ENCODE results near the gene MR1. TPM values are rescaled to one million over a fixed set of nuclear protein-coding genes. Genes with fewer than 3 reads are reported as not detected.
A peak's percentile ranks its signal among the peaks of the same experiment; 100 is the strongest.

MR1 gene
- total RNA-seq, 1 experiment from 2014 or later, result 6.6 TPM

GRCh38 chr1:181081395-181081794 lies 47.6 kb downstream of the MR1 start:
- ChIA-PET CTCF (interaction anchor here (0.6 kb wide), 1 partner anchor 55 kb away, joined by 3 read pairs; no protein-coding TSS in a partner anchor), POLR2A (no interaction called here), RAD21 (ENCODE audit: low non-redundant PET in 1 of 2, low total read pairs in 2 of 2, uncharacterized antibody in 2 of 2, unreplicated experiment in 2 of 2) (no interaction called here)
- no peaks in the 10 kb centered on the region for H4K20me1 ChIP-seq (ENCODE audit: insufficient read depth)
- no peak overlapping the region for H2AFZ ChIP-seq (ENCODE audit: low read depth, low read length, poor library complexity, severe bottlenecking)
- DNase-seq (ENCODE audit: low read depth, low spot score), result no peak
- no peaks in the 10 kb centered on the region for H3K27me3 ChIP-seq (ENCODE audit: insufficient read depth, low read length)
- no peaks in the 10 kb centered on the region for H3K9me2 ChIP-seq (ENCODE audit: insufficient read depth)
- H3K4me1 ChIP-seq (ENCODE audit: control insufficient read depth in 1 of 2, insufficient read depth in 2 of 2, low read length in 2 of 2), result peaks cover 10 to 35% of the 10 kb centered on the region in 2 experiments
- H3K36me3 ChIP-seq (ENCODE audit: control insufficient read depth in 1 of 2, insufficient read depth in 2 of 2, low read length in 2 of 2), result no peaks in the 10 kb centered on the region
- no peak overlapping the region for H3K9ac ChIP-seq (ENCODE audit: low read length)
- no TSS peak for BruUV-seq (replicated peaks)
- H3K27ac ChIP-seq (ENCODE audit: low read depth, low read length), result no peak overlapping the region
- H3K79me2 ChIP-seq (ENCODE audit: insufficient read depth, low read length), result no peaks in the 10 kb centered on the region
- no peak overlapping the region for H3K4me2 ChIP-seq (ENCODE audit: low read length)
- no peak for ATAC-seq
- no peak overlapping the region for H3K4me3 ChIP-seq (replicated peaks in 1 of 2; ENCODE audit: low read depth in 1 of 2, low read length in 2 of 2)
- intact Hi-C loops (cut with micrococcal nuclease), result loop anchor here (5.0 kb wide), 1 partner anchor 44 kb away; no protein-coding TSS in a partner anchor
- TF ChIP-seq ZNF274 (IDR thresholded peaks at IDR 0.05; ENCODE audit: low read depth, low read length) (no peak), CBX3 (IDR thresholded peaks at IDR 0.05; ENCODE audit: low read depth) (no peak), RAD21 (IDR thresholded peaks at IDR 0.05; ENCODE audit: low read depth) (no peak)
- H3K9me3 ChIP-seq (ENCODE audit: control insufficient read depth in 1 of 2, insufficient read depth in 1 of 2, low read depth in 1 of 2, low read length in 2 of 2), result no peaks in the 10 kb centered on the region

DNA sequence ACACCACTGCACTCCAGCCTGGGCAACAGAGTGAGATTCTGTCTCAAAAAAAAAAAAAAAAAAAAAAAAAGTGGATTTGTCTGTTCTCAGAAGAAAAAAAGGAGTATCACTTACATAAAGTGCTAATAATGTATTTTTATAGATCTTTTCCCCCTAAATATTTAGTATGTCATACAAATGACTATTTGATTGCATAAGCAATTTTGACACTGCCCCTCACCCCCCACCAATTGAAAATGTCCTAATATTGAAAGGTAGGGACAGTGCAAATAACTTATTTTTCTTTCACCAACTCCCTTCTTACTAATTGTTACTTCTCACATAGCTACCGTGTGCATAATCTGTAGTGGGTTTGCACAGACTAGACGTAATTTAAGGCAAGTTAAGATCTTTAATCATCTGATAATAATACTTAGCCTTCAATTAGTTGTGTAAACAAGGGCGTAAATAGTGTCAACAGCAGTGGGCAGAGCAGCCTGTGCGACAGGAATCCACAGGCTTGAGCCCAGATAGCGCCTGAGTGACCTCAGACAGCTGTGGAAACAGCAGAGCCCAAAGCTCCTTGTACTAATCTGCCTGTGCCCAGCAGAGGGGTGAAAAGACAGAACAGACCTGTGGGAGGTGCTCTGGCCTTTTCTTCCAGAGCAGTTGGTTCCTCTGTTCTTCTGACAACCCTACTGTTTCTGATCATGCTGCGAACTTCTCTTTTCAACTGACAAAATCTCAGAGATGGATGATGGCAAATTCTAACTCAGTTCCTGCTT lies 50.2 kb downstream of the MR1 start:
- Histone ChIP-seq H3K4me1 (ENCODE audit: control insufficient read depth in 1 of 2, insufficient read depth in 2 of 2, low read length in 2 of 2) (peaks cover 14 to 32% of the 10 kb centered on the region in 2 experiments), H3K27ac (ENCODE audit: low read depth, low read length) (no peak overlapping the region), H3K4me3 (replicated peaks in 1 of 2; ENCODE audit: low read depth in 1 of 2, low read length in 2 of 2) (no peak overlapping the region), H3K9me2 (ENCODE audit: insufficient read depth) (no peaks in the 10 kb centered on the region), H3K4me2 (ENCODE audit: low read length) (peak overlapping the region; percentile 38), H3K9ac (ENCODE audit: low read length) (no peak overlapping the region), H4K20me1 (ENCODE audit: insufficient read depth) (no peaks in the 10 kb centered on the region), H2AFZ (ENCODE audit: low read depth, low read length, poor library complexity, severe bottlenecking) (peak overlapping the region; percentile 87), H3K27me3 (ENCODE audit: insufficient read depth, low read length) (no peaks in the 10 kb centered on the region), H3K36me3 (ENCODE audit: control insufficient read depth in 1 of 2, insufficient read depth in 2 of 2, low read length in 2 of 2) (no peaks in the 10 kb centered on the region), H3K79me2 (ENCODE audit: insufficient read depth, low read length) (peaks cover 5% of the 10 kb centered on the region), H3K9me3 (ENCODE audit: control insufficient read depth in 1 of 2, insufficient read depth in 1 of 2, low read depth in 1 of 2, low read length in 2 of 2) (no peaks in the 10 kb centered on the region)
- DNase-seq (ENCODE audit: low read depth, low spot score) (peak; percentile 49), ATAC-seq (peak; percentile 64)
- BruUV-seq (replicated peaks), result no TSS peak
- ChIA-PET RAD21 (ENCODE audit: low non-redundant PET in 1 of 2, low total read pairs in 2 of 2, uncharacterized antibody in 2 of 2, unreplicated experiment in 2 of 2) (interaction anchor here (0.9 to 2.3 kb wide), 4 partner anchors 21 to 59 kb away, joined by 3 to 16 read pairs (median 10); no protein-coding TSS in a partner anchor), POLR2A (interaction anchor here (0.8 to 1.8 kb wide), 4 partner anchors 12 to 58 kb away, joined by 3 to 9 read pairs (median 6); no protein-coding TSS in a partner anchor), CTCF (interaction anchor here (0.8 to 2.2 kb wide), 10 partner anchors 9 to 202 kb away, joined by 3 to 40 read pairs (median 6); no protein-coding TSS in a partner anchor)
- intact Hi-C loops (cut with micrococcal nuclease), result loop anchor here (1.0 to 5.0 kb wide), 2 partner anchors 47 to 58 kb away; no protein-coding TSS in a partner anchor
- no peak for TF ChIP-seq SP1 (IDR thresholded peaks at IDR 0.05; ENCODE audit: low read depth)
- TF ChIP-seq, protein P1, sequence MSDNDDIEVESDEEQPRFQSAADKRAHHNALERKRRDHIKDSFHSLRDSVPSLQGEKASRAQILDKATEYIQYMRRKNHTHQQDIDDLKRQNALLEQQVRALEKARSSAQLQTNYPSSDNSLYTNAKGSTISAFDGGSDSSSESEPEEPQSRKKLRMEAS (IDR thresholded peaks at IDR 0.05), result no peak
- TF ChIP-seq ZBTB33 (IDR thresholded peaks at IDR 0.05; ENCODE audit: extremely low read depth, insufficient replicate concordance, low read length), result no peak
- TF ChIP-seq ZNF274 (IDR thresholded peaks at IDR 0.05; ENCODE audit: low read depth, low read length), result no peak
- no peak for TF ChIP-seq FOSL1 (IDR thresholded peaks at IDR 0.05; ENCODE audit: low read depth)
- no peak for TF ChIP-seq CEBPB (IDR thresholded peaks at IDR 0.05; ENCODE audit: low read depth)
- no peak for TF ChIP-seq EGR1 (IDR thresholded peaks at IDR 0.05; ENCODE audit: low read depth)
- TF ChIP-seq EZH2phosphoT487 (IDR thresholded peaks at IDR 0.05; ENCODE audit: borderline replicate concordance), result no peak
- no peak for TF ChIP-seq EZH2 (IDR thresholded peaks at IDR 0.05)
- no peak for TF ChIP-seq SRF (IDR thresholded peaks at IDR 0.05; ENCODE audit: low read depth)
- TF ChIP-seq POLR2AphosphoS5 (IDR thresholded peaks at IDR 0.05; ENCODE audit: low read depth, low read length), result no peak
- TF ChIP-seq RAD21 (IDR thresholded peaks at IDR 0.05; ENCODE audit: low read depth), result peak; percentile 96
- no peak for TF ChIP-seq ELF1 (IDR thresholded peaks at IDR 0.05; ENCODE audit: borderline replicate concordance, low read depth)
- no peak for TF ChIP-seq SIN3A (IDR thresholded peaks at IDR 0.05; ENCODE audit: low read depth)
- no peak for TF ChIP-seq TCF7L2 (IDR thresholded peaks at IDR 0.05; ENCODE audit: borderline replicate concordance, extremely low read depth, insufficient read depth, insufficient read length)
- no peak for TF ChIP-seq JUND (IDR thresholded peaks at IDR 0.05)
- TF ChIP-seq YY1 (IDR thresholded peaks at IDR 0.05; ENCODE audit: extremely low read depth, insufficient replicate concordance, low read depth, low read length), result no peak

Data from HCT116 (cell line).